Erythroblast (primary cell): Measurements from ENCODE around the gene NFE2L1.

Experiments used
- GATA1 ChIP-seq: IDR thresholded peaks from 2 replicates; pipeline ENCODE4 v1.6.1; 2011; ENCODE audit warnings: low read depth, mild to moderate bottlenecking, control low read depth, low read length, moderate library complexity
- POLR2A ChIP-seq: IDR thresholded peaks from 2 replicates; pipeline ENCODE4 v1.6.1; 2011; ENCODE audit warnings: mild to moderate bottlenecking, low read length

DNA sequence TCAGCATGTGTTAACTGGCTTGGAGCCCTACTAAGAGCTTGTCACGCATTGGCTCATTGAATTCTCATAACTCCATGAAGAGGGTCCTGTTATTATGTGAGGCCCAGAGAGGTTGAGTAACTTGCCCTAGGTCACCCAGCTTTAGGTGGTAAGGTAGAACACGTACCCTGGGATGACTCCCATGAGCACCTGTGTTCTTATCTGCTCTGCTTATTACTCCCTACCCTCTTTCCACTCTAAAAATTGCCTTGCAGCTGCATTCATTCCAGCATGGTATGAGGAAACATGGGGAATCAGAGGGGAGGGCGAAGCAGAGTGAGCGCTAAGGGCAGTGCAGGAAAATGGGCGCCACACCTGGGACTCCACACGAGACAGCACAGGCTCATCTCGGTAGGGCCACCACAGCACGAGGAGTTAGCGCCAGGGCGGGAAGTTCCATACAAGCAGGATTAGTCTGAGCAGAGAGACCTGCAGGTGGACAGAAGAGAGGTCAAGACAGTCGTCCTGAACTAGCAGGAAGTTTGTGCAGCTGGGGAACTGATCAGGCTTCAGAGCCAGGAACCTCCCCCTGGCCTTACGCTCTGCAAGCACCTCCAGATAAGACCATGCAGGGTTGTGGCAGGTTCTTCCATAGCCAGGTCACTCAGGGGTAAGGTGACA is 20.7 kb upstream of the NFE2L1 start:
- TF ChIP-seq POLR2A: no peak
- TF ChIP-seq GATA1: no peak
